ENCODE data around the gene E2F2. TPM values are rescaled to one million over a fixed set of nuclear protein-coding genes. Genes with fewer than 3 reads are reported as not detected.

The E2F2 gene
- total RNA-seq, 2 donors from 2014 or later = 8.2 to 32.9 TPM

- TF ChIP-seq CTCF (IDR thresholded peaks at IDR 0.05) = no peak
- no peaks in the 10 kb centered on the region for H3K4me1 ChIP-seq
- H3K4me3 ChIP-seq = no peak overlapping the region
- H3K9ac ChIP-seq (ENCODE audit: low read depth in 2 of 2, low read length in 2 of 2) = no peak overlapping the region
- no peaks in the 10 kb centered on the region for H3K9me3 ChIP-seq
- no peaks in the 10 kb centered on the region for H3K36me3 ChIP-seq
- no peak for DNase-seq
- intact Hi-C loops (cut with DNase I) = no loop called here
- H3K27ac ChIP-seq = no peak overlapping the region
- peaks cover 6% of the 10 kb centered on the region for H3K27me3 ChIP-seq
Measured at GRCh38 chr1:23492132-23492720, 38.8 kb downstream of the E2F2 start.

- H3K4me1 ChIP-seq = no peaks in the 10 kb centered on the region
- no peak overlapping the region for H3K4me3 ChIP-seq
- peaks cover 6% of the 10 kb centered on the region for H3K27me3 ChIP-seq
- intact Hi-C loops (cut with DNase I) = loop anchor here (10.0 kb wide), 1 partner anchor 125 kb away; the partner anchor contains the start of gene ZNF436
- H3K9ac ChIP-seq (ENCODE audit: low read depth in 2 of 2, low read length in 2 of 2) = no peak overlapping the region
- no peak for DNase-seq
- no peak for TF ChIP-seq CTCF (IDR thresholded peaks at IDR 0.05)
- no peak overlapping the region for H3K27ac ChIP-seq
- no peaks in the 10 kb centered on the region for H3K36me3 ChIP-seq
- H3K9me3 ChIP-seq = no peaks in the 10 kb centered on the region
Measured at GRCh38 chr1:23489842-23490241, 41.2 kb downstream of the E2F2 start.

- intact Hi-C loops (cut with DNase I) = loop anchor here (10.0 kb wide), 1 partner anchor 120 kb away; the partner anchor contains the start of gene ZNF436
- H3K27me3 ChIP-seq = peaks cover 6% of the 10 kb centered on the region
Measured at GRCh38 chr1:23485002-23485332, 46.1 kb downstream of the E2F2 start.

GRCh38 chr1:23484253-23485001 lies 46.6 kb downstream of the E2F2 start:
- H3K4me3 ChIP-seq = peak overlapping the region; percentile 81
- no peaks in the 10 kb centered on the region for H3K4me1 ChIP-seq
- H3K36me3 ChIP-seq = no peaks in the 10 kb centered on the region
- peak overlapping the region; percentile 68 for H3K27ac ChIP-seq
- peaks cover 2% of the 10 kb centered on the region for H3K27me3 ChIP-seq
- peak; percentile 97 for DNase-seq
- intact Hi-C loops (cut with DNase I) = loop anchor here (10.0 kb wide), 1 partner anchor 120 kb away; the partner anchor contains the start of gene ZNF436
- no peaks in the 10 kb centered on the region for H3K9me3 ChIP-seq
- TF ChIP-seq CTCF (IDR thresholded peaks at IDR 0.05) = no peak
- H3K9ac ChIP-seq (ENCODE audit: low read depth in 2 of 2, low read length in 2 of 2) = peak overlapping the region in 1 of 2 donors; percentile 8

More at GRCh38 chr1:23485002-23485332, 46.1 kb downstream of the E2F2 start:
- Histone ChIP-seq H3K9me3 (no peaks in the 10 kb centered on the region), H3K36me3 (no peaks in the 10 kb centered on the region), H3K4me3 (no peak overlapping the region), H3K27ac (no peak overlapping the region), H3K4me1 (no peaks in the 10 kb centered on the region), H3K9ac (ENCODE audit: low read depth in 2 of 2, low read length in 2 of 2) (peak overlapping the region in 1 of 2 donors; percentile 8)
- TF ChIP-seq CTCF (IDR thresholded peaks at IDR 0.05) = no peak
- no peak for DNase-seq

- no peaks in the 10 kb centered on the region for H3K27me3 ChIP-seq
- intact Hi-C loops (cut with DNase I) = loop anchor here (10.0 kb wide), 1 partner anchor 119 kb away; the partner anchor contains the start of gene ZNF436
- no peaks in the 10 kb centered on the region for H3K9me3 ChIP-seq
- H3K36me3 ChIP-seq = no peaks in the 10 kb centered on the region
- peak; percentile 46 for DNase-seq
- TF ChIP-seq CTCF (IDR thresholded peaks at IDR 0.05) = no peak
- peak within 1 kb of the TSS; percentile 81 for H3K4me3 ChIP-seq
- no peaks in the 10 kb centered on the region for H3K4me1 ChIP-seq
- peak within 1 kb of the TSS; percentile 68 for H3K27ac ChIP-seq
- peak within 1 kb of the TSS; percentile 54 to 73 for H3K9ac ChIP-seq (ENCODE audit: low read depth in 2 of 2, low read length in 2 of 2)
Measured at GRCh38 chr1:23483321-23484252, 47.4 kb downstream of the E2F2 start, which contains the start of gene ASAP3. Gene ASAP3, minus strand, starts transcription at chr1:23484179. Its CDS starts 46 bp downstream, at chr1:23484133.

Data from colonic mucosa (tissue), 4 donors.